HEK293T (cell line): Measurements from ENCODE around the gene TEP1.

ENCODE experiments used
- CTCF ChIA-PET: fragments of 350-600 bp; formaldehyde crosslinking; extraction: SDS; loops from one replicate; lab custom pipeline; 2021; ENCODE audit warnings: antibody characterized with exemption, inconsistent platforms; lab: Yijun Ruan, JAX
- POLR2A ChIA-PET: fragments of 350-600 bp; formaldehyde crosslinking; extraction: SDS; loops from one replicate; lab custom pipeline; 2020; ENCODE audit warnings: antibody characterized with exemption, inconsistent platforms; lab: Yijun Ruan, JAX
- DNase-seq: peaks from one replicate; pipeline ENCODE4 v3.0.0; 2012; ENCODE audit warnings: mixed read lengths; ENCODE audit errors: extremely low spot score
- ARNT ChIP-seq: fragments of 450-650 bp; IDR thresholded peaks from 2 replicates; pipeline ENCODE4 v1.6.1; 2017; ENCODE audit warnings: mild to moderate bottlenecking
- BHLHE40 ChIP-seq: fragments of 450-650 bp; IDR thresholded peaks from 2 replicates; pipeline ENCODE4 v1.6.1; 2016; ENCODE audit warnings: mild to moderate bottlenecking, moderate library complexity, borderline replicate concordance
- CTBP1 ChIP-seq: fragments of 450-650 bp; IDR thresholded peaks from 2 replicates; pipeline ENCODE4 v1.6.1; 2016; ENCODE audit warnings: borderline replicate concordance
- ELF4 ChIP-seq: fragments of 450-650 bp; IDR thresholded peaks from 2 replicates; pipeline ENCODE4 v1.6.1; 2017; ENCODE audit warnings: antibody characterized with exemption
- FOXA1 ChIP-seq: fragments of 450-650 bp; IDR thresholded peaks from 2 replicates; pipeline ENCODE4 v1.6.1; 2016; ENCODE audit warnings: mild to moderate bottlenecking
- FOXK2 ChIP-seq: fragments of 450-650 bp; IDR thresholded peaks from 2 replicates; pipeline ENCODE4 v1.6.1; 2016; ENCODE audit warnings: mild to moderate bottlenecking
- FOXM1 ChIP-seq: fragments of 450-650 bp; IDR thresholded peaks from 2 replicates; pipeline ENCODE4 v1.6.1; 2017; ENCODE audit warnings: mild to moderate bottlenecking, borderline replicate concordance
- HDGF ChIP-seq: fragments of 450-650 bp; IDR thresholded peaks from 2 replicates; pipeline ENCODE4 v1.6.1; 2017; ENCODE audit warnings: antibody characterized with exemption, borderline replicate concordance
- L3MBTL2 ChIP-seq: fragments of 450-650 bp; conservative IDR thresholded peaks from 2 replicates; pipeline ENCODE4 v1.6.1; 2016; ENCODE audit warnings: mild to moderate bottlenecking
- LEF1 ChIP-seq: fragments of 450-650 bp; IDR thresholded peaks from 2 replicates; pipeline ENCODE4 v1.6.1; 2017; ENCODE audit warnings: mild to moderate bottlenecking, borderline replicate concordance
- NFRKB ChIP-seq: fragments of 450-650 bp; IDR thresholded peaks from 2 replicates; pipeline ENCODE4 v1.6.1; 2016; ENCODE audit warnings: mild to moderate bottlenecking, moderate library complexity
- PKNOX1 ChIP-seq: fragments of 450-650 bp; IDR thresholded peaks from 2 replicates; pipeline ENCODE4 v1.6.1; 2016
- SP1 ChIP-seq: fragments of 450-650 bp; IDR thresholded peaks from 2 replicates; pipeline ENCODE4 v1.6.1; 2017
- SUZ12 ChIP-seq: fragments of 450-650 bp; IDR thresholded peaks from 2 replicates; pipeline ENCODE4 v1.6.1; 2016; ENCODE audit warnings: mild to moderate bottlenecking
- TARDBP ChIP-seq: fragments of 450-650 bp; IDR thresholded peaks from 2 replicates; pipeline ENCODE4 v1.6.1; 2016
- ZNF384 ChIP-seq: fragments of 450-650 bp; IDR thresholded peaks from 2 replicates; pipeline ENCODE4 v1.6.1; 2016

TEP1 gene

GRCh38 chr14:20434701-20435581 is 21.6 kb upstream of the TEP1 start:
- CTCF ChIA-PET: no interaction called here
- no peak for DNase-seq
- no peak for TF ChIP-seq L3MBTL2
- TF ChIP-seq TARDBP: no peak
- no peak for TF ChIP-seq HDGF
- TF ChIP-seq ARNT: no peak
- TF ChIP-seq FOXK2: no peak
- TF ChIP-seq PKNOX1: no peak
- POLR2A ChIA-PET: interaction anchor here (0.5 to 3.8 kb wide), 3 partner anchors 19 to 27 kb away, joined by 3 to 12 read pairs (median 4); partner anchors contain the start of genes APEX1, OSGEP and PIP4P1

GRCh38 chr14:20429801-20430669 is 16.7 kb upstream of the TEP1 start:
- DNase-seq: no peak
- POLR2A ChIA-PET: interaction anchor here (0.8 to 1.4 kb wide), 4 partner anchors 14 to 32 kb away, joined by 3 to 6 read pairs (median 3); partner anchors contain the start of genes APEX1, OSGEP and PIP4P1
- no peak for TF ChIP-seq HDGF
- TF ChIP-seq ARNT: no peak
- TF ChIP-seq NFRKB: no peak
- TF ChIP-seq PKNOX1: no peak
- no peak for TF ChIP-seq FOXM1
- no peak for TF ChIP-seq L3MBTL2
- no peak for TF ChIP-seq FOXK2
- TF ChIP-seq LEF1: no peak
- no peak for TF ChIP-seq ZNF384
- TF ChIP-seq SUZ12: no peak
- CTCF ChIA-PET: no interaction called here

- DNase-seq: no peak
- ChIA-PET CTCF (no interaction called here), POLR2A (interaction anchor here (0.5 to 1.4 kb wide), 3 partner anchors 13 to 79 kb away, joined by 3 to 6 read pairs (median 3); partner anchors contain the start of genes APEX1 and OSGEP)
- TF ChIP-seq NFRKB (no peak), ARNT (no peak), HDGF (no peak), BHLHE40 (no peak), ZNF384 (no peak), LEF1 (no peak), TARDBP (no peak), FOXM1 (no peak), CTBP1 (no peak), ELF4 (no peak), PKNOX1 (no peak), SUZ12 (no peak), FOXA1 (no peak), L3MBTL2 (no peak), FOXK2 (no peak), SP1 (no peak)
Measured at GRCh38 chr14:20428802-20429201, 15.5 kb upstream of the TEP1 start.

- DNase-seq: no peak
- CTCF ChIA-PET: no interaction called here
- POLR2A ChIA-PET: no interaction called here
- TF ChIP-seq FOXM1 (no peak), ELF4 (no peak), FOXK2 (no peak), BHLHE40 (no peak), ZNF384 (no peak), TARDBP (no peak)
Measured at GRCh38 chr14:20428010-20428365, 14.7 kb upstream of the TEP1 start.

- CTCF ChIA-PET: no interaction called here
- POLR2A ChIA-PET: no interaction called here
- TF ChIP-seq SP1: no peak
- TF ChIP-seq CTBP1: no peak
- no peak for TF ChIP-seq FOXA1
- no peak for TF ChIP-seq ARNT
- TF ChIP-seq LEF1: no peak
- TF ChIP-seq ELF4: no peak
- no peak for TF ChIP-seq TARDBP
- no peak for TF ChIP-seq ZNF384
- TF ChIP-seq L3MBTL2: no peak
- DNase-seq: no peak
Measured at GRCh38 chr14:20427231-20428009, 14.1 kb upstream of the TEP1 start.
